Measurements from ENCODE around the gene SHC3.

GRCh38 chr9:88991066-88992034 is 187.3 kb downstream of the SHC3 start, which contains the start of gene S1PR3:
- TF ChIP-seq, protein P1, sequence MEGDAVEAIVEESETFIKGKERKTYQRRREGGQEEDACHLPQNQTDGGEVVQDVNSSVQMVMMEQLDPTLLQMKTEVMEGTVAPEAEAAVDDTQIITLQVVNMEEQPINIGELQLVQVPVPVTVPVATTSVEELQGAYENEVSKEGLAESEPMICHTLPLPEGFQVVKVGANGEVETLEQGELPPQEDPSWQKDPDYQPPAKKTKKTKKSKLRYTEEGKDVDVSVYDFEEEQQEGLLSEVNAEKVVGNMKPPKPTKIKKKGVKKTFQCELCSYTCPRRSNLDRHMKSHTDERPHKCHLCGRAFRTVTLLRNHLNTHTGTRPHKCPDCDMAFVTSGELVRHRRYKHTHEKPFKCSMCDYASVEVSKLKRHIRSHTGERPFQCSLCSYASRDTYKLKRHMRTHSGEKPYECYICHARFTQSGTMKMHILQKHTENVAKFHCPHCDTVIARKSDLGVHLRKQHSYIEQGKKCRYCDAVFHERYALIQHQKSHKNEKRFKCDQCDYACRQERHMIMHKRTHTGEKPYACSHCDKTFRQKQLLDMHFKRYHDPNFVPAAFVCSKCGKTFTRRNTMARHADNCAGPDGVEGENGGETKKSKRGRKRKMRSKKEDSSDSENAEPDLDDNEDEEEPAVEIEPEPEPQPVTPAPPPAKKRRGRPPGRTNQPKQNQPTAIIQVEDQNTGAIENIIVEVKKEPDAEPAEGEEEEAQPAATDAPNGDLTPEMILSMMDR (IDR thresholded peaks at IDR 0.05): peak in 1 of 5 experiments; percentile 6
- TF ChIP-seq EP300 (IDR thresholded peaks at IDR 0.05): peak in 1 of 2 donors; percentile 60
